NCI-H1417 (cell line): ENCODE results near the gene RAB13.

ENCODE experiments used
- DNase-seq, 3 experiments: peaks; one replicate each; lab custom pipeline; 2025; lab: John Stamatoyannopoulos, UW

RAB13 gene

DNA sequence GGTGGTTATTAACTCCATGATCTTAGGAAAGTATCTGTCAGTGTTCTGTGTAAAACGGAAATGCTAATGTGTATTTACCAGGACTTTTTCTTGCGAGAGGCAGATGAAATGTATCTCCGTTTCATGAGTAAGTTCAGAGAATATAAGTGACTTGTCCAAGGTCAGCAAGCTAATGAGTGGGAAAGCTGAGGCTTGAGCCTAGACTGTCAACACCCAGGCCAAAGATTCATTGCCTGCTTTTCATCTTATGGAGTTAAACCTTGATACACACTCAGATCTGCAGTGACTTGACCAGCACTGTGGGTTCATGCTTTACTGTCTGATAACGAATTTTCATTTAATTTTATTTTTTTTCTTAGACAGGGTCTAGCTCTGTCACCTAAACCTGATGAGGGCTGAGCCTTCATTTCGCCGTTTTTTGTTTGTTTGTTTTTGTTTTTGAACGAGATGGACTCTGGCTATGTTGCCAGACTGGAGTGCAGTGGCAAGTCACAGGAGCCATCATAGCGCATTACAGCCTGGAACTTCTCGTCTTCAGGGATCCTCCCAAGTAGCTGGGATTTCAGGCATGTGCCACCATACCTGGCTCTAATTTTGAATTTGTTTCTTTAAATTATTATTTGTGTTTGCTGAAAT, 7.7 kb downstream of the RAB13 start:
- DNase-seq = no peak

DNA sequence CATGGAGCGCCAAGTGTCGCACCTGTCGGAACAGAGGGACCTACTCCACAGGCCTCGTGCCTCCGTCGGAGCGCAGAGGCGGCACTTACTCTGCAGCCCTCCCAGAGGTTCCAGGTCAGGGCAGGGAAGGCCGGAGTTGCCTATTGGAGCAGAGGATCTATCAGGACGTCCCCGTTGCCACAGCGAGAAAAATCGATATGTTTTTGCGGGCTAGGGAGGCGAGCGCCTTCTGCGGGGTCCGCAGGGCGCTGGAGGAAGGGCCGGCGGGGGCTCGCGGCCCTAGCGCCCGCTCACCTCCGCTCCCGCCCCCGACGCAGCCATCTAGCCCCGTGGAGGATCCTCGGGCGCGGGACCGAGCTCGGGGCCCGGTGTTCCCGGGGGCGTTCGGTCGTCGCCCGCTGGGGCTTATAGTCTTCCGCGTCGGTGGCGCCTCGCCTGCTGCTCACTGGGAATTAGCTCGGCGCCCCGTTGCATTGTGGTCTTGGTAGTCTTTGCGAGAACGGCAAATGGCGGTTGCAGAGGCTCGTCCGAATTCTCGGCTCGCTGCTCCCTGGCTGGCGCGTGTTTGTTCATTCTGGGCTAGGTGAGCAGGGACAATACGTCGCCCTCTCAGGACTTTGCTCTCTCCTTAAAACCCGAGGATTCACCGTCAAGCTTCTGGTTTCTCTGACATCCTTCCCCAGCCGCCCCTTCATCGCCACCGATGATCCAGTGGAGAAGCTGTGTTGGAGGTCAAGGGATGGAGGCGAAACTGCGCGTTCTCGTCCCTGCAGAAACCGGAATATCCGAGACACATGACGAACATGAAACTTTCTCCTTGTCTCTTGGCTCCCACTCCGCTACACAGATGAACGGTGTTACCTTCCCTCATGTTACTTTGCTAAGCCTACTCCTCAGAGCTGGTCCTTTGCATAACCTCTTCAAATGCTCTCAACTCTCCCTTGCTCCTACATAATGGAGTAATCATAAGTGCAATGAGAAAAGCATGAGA, 8.6 kb downstream of the RAB13 start, which contains the start of gene JTB:
JTB (minus strand) TSS at position 425 of the 991 bp plus-strand sequence; CDS start at position 3, 422 bp downstream.
- peak; percentile 91 to 97 (median 92) for DNase-seq

DNA sequence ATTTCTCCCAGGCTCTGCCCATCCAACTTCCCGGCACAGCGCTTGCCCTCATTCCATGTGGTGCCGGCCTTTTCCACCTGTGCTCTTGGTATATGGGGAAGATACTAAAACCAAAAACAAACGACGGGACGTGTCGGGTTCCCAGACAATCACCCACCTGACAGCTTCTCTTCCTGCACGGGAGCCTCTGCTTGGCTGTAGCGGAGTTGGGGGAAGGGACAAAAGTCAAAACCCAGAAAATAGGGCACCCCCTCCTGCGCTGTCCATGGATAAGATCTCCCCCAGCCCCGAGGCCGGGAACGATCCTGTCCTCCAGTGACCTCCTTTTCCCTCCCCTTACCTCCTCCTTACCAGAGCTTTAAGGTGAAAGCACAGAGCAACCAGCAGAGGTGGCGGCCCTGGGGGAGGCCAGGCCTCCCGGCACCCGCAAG, 9.3 kb downstream of the RAB13 start:
- peak in 1 of 3 experiments; percentile 54 for DNase-seq

DNA sequence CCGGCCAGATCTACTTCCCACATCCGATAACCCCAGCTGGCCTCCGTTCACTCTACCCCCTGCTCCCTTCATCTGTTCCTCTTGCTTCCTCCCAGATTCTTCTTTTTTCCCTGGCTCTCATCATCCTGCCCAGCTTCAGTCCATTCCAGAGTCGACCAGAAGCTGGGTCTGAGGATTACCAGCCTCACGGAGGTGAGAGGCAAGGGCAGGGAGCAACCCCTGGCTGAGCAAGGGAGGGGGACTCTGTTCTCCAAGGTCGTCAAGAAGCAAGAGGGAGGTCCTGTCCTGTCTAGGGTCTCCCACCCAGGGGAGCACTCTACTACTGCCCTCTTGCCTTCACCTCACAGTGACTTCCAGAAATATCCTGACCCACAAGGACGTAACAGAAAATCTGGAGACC, 12.6 kb downstream of the RAB13 start:
- no peak for DNase-seq

DNA sequence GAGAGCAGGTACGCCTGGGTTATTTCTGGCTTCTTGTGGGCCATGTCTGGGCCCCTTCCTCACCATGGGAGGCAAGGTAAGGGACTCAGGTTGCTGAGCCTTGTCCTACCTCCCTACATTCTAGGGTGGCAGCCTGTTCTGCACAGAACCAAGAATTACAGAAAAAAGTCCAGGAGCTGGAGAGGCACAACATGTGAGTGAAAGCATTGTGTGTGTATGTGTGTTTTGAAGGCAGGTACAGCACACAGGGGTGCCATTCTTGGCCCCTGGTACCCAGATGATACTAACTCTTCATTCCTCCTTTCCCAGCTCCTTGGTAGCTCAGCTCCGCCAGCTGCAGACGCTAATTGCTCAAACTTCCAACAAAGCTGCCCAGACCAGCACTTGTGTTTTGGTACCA, 13.1 kb downstream of the RAB13 start:
- DNase-seq = no peak

DNA sequence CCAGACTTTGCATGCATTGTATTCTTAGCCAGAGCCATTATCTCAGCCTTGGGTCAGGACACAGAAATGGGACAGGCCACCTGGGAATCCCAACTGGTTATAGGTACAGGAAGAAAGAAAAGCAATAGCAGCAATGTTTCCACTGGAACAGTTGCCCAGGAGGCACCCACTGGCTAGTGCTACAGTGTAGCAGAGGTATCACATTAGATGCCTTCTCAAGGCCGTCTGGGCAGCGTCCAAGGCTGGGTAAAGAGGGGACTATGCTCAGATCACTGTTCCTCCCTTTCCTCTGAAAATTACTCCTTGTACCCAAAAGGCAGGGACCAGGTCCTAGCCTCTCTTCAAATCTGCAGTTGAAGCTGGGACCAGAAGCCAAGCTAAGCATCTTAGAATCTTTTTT, 15.8 kb downstream of the RAB13 start:
- DNase-seq = no peak

DNA sequence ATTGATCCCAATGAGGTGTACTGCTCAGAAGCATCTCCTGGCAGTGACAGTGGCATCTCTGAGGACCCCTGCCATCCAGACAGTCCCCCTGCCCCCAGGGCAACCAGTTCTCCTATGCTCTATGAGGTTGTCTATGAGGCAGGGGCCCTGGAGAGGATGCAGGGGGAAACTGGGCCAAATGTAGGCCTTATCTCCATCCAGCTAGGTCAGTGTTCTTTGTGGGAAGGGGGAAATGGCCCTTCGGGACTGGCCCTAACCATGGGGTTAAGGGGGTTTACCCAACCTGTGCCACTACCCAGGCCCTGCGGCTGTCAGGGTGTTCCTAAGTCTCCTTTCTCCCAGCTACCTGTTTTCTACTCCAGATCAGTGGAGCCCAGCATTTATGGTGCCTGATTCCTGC, 17.2 kb downstream of the RAB13 start:
- DNase-seq = no peak

DNA sequence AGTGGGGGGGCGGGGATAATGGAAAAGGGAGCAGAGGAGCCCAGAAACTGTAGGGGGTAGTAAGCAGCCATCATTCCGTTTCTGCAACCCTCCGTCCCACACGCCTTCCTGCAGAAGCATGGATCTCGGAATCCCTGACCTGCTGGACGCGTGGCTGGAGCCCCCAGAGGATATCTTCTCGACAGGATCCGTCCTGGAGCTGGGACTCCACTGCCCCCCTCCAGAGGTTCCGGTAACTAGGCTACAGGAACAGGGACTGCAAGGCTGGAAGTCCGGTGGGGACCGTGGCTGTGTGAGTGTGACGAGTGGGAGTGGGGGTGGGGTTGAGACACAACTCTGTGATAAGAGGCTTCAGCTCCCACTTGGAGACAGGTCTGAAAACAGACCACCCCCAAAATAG, 17.7 kb downstream of the RAB13 start:
- DNase-seq = peak in 2 of 3 experiments; percentile 44 to 60

DNA sequence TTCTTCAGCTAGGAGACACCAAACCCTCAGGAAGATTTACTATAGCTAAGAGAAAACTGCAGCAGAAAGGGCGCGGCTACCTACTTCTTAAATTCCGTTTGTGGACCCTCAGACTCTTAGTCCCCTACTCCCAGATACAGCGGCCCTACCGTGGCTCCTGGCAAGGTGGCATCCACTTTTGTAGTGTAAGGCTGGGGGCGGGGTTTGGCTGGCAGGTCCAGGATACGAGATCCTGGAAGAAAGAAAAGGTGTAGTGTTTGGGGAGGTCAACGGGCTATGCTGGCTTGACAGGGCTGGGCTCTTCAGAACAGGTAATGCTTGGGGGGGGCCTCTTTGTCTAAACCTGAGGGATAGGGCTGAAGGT, 18.2 kb downstream of the RAB13 start:
- peak in 1 of 3 experiments; percentile 89 for DNase-seq

DNA sequence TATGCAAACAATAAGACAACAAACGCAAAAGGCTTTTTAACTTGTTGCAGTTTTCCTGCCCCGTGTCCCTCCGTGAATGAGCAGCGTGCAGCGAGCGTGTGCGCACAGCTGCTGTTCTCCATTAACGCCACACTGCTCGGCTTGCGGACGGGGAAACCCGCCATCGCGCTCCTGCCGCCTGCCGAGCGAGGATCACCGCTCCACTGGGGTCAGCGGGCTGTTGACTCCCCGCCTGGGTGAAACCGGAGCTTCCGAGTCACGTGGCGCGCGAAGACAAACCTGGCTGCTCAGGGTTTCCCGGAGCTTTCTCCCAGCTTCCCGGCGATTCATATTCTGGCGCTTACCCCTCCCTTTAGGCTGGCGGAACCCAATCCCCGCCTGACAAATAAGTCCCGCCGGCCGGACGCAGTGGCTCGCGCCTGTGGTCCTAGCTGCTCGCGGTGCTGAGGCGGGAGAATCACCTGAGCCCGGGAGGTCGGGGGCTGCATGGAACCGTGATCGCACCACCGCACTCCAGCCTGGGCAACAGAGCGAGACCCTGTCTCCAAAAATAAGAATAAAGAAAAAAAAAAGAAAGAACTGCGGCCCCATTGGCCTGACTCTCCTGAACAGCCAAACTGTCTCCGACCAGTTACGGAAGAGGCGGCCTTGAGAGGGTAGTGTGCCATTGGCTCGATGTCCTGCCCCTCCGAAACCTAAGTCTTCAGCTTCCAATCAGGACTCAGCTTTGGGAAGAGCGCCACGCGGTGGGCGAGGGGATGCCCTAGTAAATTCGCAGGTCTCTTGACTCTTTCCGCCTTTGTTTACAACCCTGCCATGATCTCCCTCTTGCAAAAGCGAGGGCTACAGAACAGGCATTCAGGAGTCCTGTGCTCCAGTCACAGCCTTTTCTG, 18.8 kb downstream of the RAB13 start, which contains the start of gene CREB3L4:
CREB3L4 (plus strand) TSS at position 796 of the 893 bp plus-strand sequence. CDS start 624 bp downstream, outside the sequence.
- peak; percentile 96 to 100 (median 99) for DNase-seq

DNA sequence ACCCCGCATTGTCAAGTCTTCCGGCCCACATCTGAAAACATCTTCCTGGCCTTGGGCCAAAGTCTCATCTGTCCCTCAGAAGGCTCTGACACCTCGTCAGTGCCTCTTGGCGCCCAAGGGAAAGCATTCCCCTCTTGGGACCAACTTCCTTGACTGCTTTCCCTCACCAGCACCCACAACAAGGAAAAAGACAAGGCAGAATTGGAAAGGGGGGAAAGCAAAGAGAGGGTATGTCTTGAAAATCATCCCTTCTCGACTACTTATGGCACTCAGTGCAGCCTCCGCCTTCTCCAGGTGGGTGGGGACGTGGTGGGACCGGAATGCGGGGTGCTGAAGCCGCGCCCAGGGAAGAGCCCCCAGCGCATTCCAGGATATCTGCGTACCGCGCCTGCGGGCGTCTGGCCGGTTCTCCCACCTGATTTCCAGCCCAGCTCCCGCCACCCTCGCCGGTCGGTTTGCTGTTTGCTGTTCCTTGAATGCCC, 22.2 kb downstream of the RAB13 start:
- DNase-seq = no peak

DNA sequence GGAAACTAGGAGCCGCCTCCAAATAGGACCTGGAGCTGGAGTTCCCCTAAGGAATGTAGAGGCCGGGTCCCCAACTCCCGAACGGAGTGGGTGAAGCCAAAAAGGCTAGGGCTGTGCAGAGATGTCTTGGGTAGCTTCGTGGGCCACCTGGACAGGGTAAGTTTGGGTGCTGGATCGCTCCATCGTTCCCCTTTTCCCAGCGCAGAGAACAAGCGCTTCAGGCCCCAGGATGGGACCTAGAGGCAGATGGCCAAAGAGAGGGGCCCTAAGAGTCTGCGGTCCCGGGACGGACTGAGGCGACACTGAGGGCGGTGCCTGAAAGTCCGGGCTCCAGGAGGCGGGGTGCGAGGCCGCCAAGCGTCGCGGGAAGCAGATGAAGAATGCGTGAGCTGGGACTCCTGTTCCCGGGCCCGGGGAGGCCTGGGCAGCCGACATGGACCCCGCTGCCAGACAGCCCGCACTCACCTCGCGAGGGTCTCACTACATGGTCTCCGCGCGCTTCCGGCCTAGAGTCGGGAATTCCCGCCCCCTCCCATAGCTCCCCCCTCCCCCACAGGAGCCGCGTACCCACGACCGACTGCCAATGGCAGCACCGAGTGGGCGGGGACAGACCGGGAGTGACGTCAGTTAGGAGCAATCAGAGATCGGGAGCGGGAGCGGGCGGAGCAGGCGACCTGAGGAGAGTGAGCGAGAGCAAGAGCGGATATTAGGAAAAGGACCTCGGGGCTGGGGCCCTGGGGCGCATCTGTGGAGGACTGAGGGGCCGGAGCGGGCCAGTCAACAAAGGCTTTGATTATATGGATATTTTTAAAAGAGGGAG, 22.9 kb downstream of the RAB13 start, which contains the start of gene SLC39A1:
SLC39A1 (minus strand) TSS at position 508 of the 820 bp plus-strand sequence. CDS start 822 bp downstream, outside the sequence.
- DNase-seq = peak; percentile 96 to 100 (median 98)

DNA sequence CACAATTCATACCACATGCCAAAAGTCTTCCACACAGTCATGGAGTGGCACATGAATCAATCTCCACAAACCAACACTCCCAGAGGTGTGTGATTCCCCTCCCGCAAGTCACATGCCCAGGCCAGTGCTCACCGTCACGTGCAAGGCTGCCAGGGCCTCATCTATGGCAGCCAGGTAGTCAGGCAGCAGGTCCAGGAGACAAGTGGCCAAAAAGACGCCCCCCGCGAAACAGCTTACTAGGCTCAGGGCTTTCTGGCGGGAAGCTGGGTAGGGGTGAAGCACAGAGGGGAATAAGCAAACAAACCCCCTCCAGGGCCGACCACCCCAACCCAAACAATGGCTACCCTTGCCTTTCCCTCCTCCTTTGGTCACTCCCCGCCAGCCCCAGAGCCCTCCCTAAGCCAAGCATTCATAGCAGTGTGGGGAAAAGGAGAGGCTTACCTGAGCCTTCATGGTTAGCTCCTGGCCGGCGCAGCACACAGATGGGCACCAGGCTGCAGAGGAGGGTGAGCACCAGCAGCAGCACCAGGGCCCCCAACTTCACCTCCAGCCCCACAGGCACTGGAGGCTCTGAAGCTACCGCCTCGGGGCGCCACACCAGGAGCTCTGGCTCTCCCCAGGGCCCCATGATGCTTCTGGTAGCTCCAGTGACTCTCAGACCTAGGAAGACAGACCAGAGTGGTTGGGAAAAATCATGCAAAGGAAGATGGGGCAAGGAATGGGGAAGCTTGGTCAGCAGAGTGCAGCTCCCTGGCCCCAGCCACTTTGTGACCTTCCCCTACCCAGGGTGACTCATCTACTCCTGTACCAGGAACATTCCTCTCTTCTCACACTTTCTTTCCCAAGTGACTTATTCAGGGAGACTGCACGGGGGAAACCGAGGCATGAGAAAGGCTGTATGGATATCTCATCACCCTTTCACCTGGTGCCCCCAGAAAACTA, 23.8 kb downstream of the RAB13 start:
- no peak for DNase-seq

DNA sequence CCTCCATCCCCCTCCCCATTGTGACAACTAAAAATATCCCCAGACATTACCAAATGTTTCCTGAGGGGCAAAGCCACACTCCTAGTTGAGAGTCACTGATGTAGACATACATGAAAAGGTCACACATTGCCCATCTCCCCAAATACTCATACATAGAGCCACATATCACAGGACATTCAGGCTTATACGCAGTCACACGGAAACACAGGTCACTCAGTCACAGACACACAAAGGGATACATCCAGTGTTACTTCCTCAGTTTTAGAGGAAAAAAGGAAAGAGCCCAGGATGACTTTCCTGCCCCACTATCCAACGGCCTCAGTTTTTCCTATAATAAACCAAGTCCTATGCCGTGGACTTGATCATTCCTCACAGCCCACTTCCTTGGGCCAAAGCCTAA, 24.7 kb downstream of the RAB13 start:
- no peak for DNase-seq

DNA sequence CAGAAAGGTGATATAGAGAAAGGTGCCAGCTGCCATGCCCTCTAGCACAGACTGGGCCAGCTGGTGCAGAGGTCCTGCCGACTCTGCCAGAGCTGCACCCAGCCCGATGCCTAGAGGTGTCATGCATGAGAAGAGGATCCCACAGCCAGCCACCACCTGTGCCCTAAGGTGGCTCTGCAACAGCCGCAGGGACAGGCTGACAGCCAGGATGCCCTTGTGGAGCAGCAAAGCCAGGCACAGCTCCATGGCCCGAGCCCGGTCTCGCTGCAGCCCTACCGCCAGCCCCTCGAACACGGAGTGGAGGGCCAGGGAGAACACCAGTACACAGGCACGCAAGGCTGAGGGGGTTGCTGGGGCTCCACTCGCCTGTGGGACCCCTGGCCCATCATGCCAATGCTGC, 25.9 kb downstream of the RAB13 start:
- DNase-seq = no peak

DNA sequence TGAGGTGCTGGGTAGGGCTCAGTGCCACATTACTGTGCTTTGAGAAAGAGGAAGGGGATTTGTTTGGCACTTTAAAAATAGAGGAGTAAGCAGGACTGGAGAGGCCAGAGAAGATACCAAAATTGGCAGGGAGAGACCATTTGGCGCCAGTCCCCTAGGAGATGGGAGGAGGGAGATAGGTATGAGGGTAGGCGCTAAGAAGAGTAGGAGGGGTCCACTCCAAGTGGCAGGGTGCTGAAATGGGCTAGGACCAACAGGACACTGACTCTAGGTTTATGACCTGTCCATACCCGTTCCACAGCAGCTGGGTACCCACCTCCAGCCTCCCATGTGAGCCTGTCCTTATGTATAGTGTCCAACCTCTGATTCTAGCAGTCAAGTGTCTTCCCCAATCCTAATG, 26.7 kb downstream of the RAB13 start:
- DNase-seq = no peak

DNA sequence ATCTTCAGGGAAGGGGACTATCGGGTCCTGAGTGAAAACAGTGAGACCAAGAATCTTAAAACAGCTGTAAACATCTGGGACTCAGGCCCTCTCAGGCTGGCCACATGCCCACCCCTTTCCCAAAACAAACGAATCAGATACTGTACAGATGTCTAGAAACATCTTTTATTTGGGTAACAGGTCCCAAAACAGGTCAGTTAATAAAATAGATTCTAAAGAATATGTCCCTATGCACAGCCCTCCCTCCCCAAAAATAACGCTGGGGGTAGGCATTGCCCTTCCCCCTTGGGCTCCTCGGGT, 27.2 kb downstream of the RAB13 start:
- no peak for DNase-seq

DNA sequence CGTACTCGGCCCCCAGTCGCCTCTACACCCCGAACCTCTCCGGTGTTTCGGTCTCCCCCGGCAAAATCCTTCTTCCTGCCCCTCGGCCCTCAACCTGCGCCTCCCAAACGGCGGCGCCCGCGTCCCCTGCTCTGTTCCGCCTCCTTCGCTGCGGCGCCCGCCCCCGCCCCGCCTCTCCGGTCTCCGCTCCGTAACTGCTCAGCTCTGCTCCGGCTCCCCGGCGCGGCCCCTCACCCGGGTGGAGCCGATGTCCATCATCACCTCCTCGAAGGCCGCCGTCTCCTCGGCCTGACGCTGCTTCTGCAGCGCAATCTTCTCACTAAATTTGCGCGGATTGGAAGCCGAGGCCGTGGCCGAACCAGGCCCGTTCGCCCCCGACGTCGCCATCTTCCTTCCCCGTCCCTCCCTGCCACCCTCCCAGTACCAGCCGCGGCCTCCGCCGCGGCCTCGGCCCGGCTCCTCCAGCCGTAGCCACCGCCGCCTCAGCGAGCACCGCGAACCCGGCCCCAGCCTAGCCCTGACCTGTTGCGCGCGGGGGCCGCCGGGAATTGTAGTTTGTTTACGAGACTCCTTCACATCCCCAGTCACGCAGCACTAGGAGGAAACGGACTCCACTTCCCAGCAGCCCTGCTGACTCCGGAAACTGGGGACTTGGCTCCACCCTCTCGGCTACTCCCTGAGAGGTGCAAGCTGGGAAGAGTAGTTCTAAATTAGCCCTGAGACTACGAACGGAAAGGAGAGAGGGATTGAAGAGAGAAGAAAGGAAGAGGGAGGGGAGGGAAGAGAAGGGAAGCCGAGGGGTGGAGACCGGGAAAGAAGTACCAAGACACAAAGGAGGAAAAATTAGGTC, 27.8 kb downstream of the RAB13 start, which contains the start of gene CRTC2:
CRTC2 (minus strand) TSS at position 502 of the 850 bp plus-strand sequence; CDS start at position 387, 115 bp downstream.
- DNase-seq = peak; percentile 97 to 100 (median 99)

DNA sequence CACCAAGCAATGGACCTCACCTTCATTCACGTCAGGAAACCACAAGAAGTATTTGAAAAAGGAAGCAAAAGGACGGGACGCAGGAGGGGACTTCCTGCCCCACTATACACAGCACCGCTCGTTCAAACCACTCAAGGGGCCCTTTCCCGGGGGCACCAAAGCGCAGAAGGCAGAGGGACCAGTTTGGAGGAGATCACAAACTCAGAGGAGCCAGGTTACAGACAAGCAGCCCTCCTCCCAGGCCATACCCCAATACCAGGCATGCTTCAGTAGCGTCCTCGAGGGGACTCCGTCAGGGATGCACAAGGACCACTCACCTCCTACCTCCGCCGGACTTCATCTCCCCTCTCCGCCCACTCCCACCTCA, 28.4 kb downstream of the RAB13 start:
- DNase-seq = no peak
